ENCODE results near the gene PTPRCAP.

Gene PTPRCAP

GRCh38 chr11:67453816-67454732, 16.6 kb upstream of the PTPRCAP start:
- Histone ChIP-seq H3K9me3 (ENCODE audit: control insufficient read depth, low read length) (no peaks in the 10 kb centered on the region), H3K9ac (no peak overlapping the region), H3K79me2 (no peaks in the 10 kb centered on the region), H3K4me1 (no peaks in the 10 kb centered on the region), H3K4me3 (ENCODE audit: low read depth, low read length) (no peak overlapping the region), H3K27ac (no peak overlapping the region), H3K4me2 (ENCODE audit: low read length) (no peak overlapping the region), H2AFZ (no peak overlapping the region), H3K27me3 (ENCODE audit: control insufficient read depth, insufficient read depth, low read length) (no peaks in the 10 kb centered on the region), H3K36me3 (ENCODE audit: control insufficient read depth, insufficient read depth, low read length) (no peaks in the 10 kb centered on the region)
- no peak for TF ChIP-seq CTCF (IDR thresholded peaks at IDR 0.05)

- Histone ChIP-seq H3K79me2 (no peaks in the 10 kb centered on the region), H3K4me3 (ENCODE audit: low read depth, low read length) (no peak within 1 kb of the TSS), H3K27ac (no peak within 1 kb of the TSS), H3K27me3 (ENCODE audit: control insufficient read depth, insufficient read depth, low read length) (no peaks in the 10 kb centered on the region), H2AFZ (no peak within 1 kb of the TSS), H3K4me1 (no peaks in the 10 kb centered on the region), H3K9me3 (ENCODE audit: control insufficient read depth, low read length) (no peaks in the 10 kb centered on the region), H3K9ac (no peak within 1 kb of the TSS), H3K4me2 (ENCODE audit: low read length) (no peak within 1 kb of the TSS), H3K36me3 (ENCODE audit: control insufficient read depth, insufficient read depth, low read length) (no peaks in the 10 kb centered on the region)
- TF ChIP-seq CTCF (IDR thresholded peaks at IDR 0.05) = no peak
Measured at GRCh38 chr11:67452141-67452952, 14.9 kb upstream of the PTPRCAP start, which contains the start of gene GPR152. Gene GPR152, minus strand, starts transcription at chr11:67452729. Its CDS starts 5 bp downstream, at chr11:67452724.

- H3K36me3 ChIP-seq (ENCODE audit: control insufficient read depth, insufficient read depth, low read length) = no peaks in the 10 kb centered on the region
- no peaks in the 10 kb centered on the region for H3K79me2 ChIP-seq
- no peak overlapping the region for H3K4me3 ChIP-seq (ENCODE audit: low read depth, low read length)
- H3K9ac ChIP-seq = no peak overlapping the region
- no peaks in the 10 kb centered on the region for H3K27me3 ChIP-seq (ENCODE audit: control insufficient read depth, insufficient read depth, low read length)
- no peaks in the 10 kb centered on the region for H3K9me3 ChIP-seq (ENCODE audit: control insufficient read depth, low read length)
- H3K4me1 ChIP-seq = no peaks in the 10 kb centered on the region
- TF ChIP-seq CTCF (IDR thresholded peaks at IDR 0.05) = no peak
- H2AFZ ChIP-seq = no peak overlapping the region
- H3K27ac ChIP-seq = no peak overlapping the region
- H3K4me2 ChIP-seq (ENCODE audit: low read length) = no peak overlapping the region
Measured at GRCh38 chr11:67451658-67451976, 14.1 kb upstream of the PTPRCAP start.

- no peak overlapping the region for H3K4me3 ChIP-seq (ENCODE audit: low read depth, low read length)
- TF ChIP-seq CTCF (IDR thresholded peaks at IDR 0.05) = no peak
- no peaks in the 10 kb centered on the region for H3K9me3 ChIP-seq (ENCODE audit: control insufficient read depth, low read length)
- no peaks in the 10 kb centered on the region for H3K79me2 ChIP-seq
- H3K9ac ChIP-seq = no peak overlapping the region
- no peak overlapping the region for H3K27ac ChIP-seq
- no peak overlapping the region for H3K4me2 ChIP-seq (ENCODE audit: low read length)
- H3K27me3 ChIP-seq (ENCODE audit: control insufficient read depth, insufficient read depth, low read length) = no peaks in the 10 kb centered on the region
- no peaks in the 10 kb centered on the region for H3K36me3 ChIP-seq (ENCODE audit: control insufficient read depth, insufficient read depth, low read length)
- no peak overlapping the region for H2AFZ ChIP-seq
- no peaks in the 10 kb centered on the region for H3K4me1 ChIP-seq
Measured at GRCh38 chr11:67450796-67451657, 13.5 kb upstream of the PTPRCAP start.
